Tibial nerve (tissue), 4 donors: ENCODE measurements around the gene LRRC42. TPM values are rescaled to one million over a fixed set of nuclear protein-coding genes. Genes with fewer than 3 reads are reported as not detected.

Source experiments
- DNase-seq, 2 donors: peaks; one replicate each; pipeline ENCODE4 v3.0.0-alpha.2; 2019; ENCODE audit warnings: low spot score in 2 of 2
- H3K27ac ChIP-seq, 4 donors: fragments of 200-600 bp; sonication (generic) in 3 of 4; one replicate each; pipeline ENCODE4 v1.5.1; 2017 to 2019; ENCODE audit warnings: mild to moderate bottlenecking in 1 of 4
- H3K27me3 ChIP-seq, 2 donors: fragments of 200-600 bp; sonication (generic) in 1 of 2; one replicate each; pipeline versions ENCODE4 v1.5.1 to v1.6.0; 2017 to 2019
- H3K36me3 ChIP-seq, 3 donors: fragments of 200-600 bp; sonication (generic); one replicate each; pipeline ENCODE4 v1.5.1; 2018 to 2019
- H3K4me1 ChIP-seq, 4 donors: fragments of 200-600 bp; sonication (generic) in 3 of 4; one replicate each; pipeline ENCODE4 v1.5.1; 2017 to 2019
- H3K4me3 ChIP-seq, 4 donors: fragments of 200-600 bp; sonication (generic) in 3 of 4; one replicate each; pipeline ENCODE4 v1.5.1; 2017 to 2019; ENCODE audit warnings: mild to moderate bottlenecking in 1 of 4, moderate library complexity in 1 of 4
- H3K9me3 ChIP-seq, 4 donors: fragments of 200-600 bp; sonication (generic) in 3 of 4; one replicate each; pipeline ENCODE4 v1.5.1; 2017 to 2019
- CTCF ChIP-seq, 5 experiments: fragments of 200-600 bp in 3 of 5; fragments of 450-650 bp in 2 of 5; sonication (generic) in 3 of 5; IDR thresholded peaks; one replicate each; pipeline ENCODE4 v1.5.1; 2016 to 2019; ENCODE audit warnings: antibody characterized with exemption in 5 of 5, mild to moderate bottlenecking in 3 of 5, moderate library complexity in 2 of 5
- EP300 ChIP-seq, 2 donors: sonication (generic); formaldehyde crosslinking; IDR thresholded peaks; one replicate each; pipeline ENCODE4 v1.6.1; 2017; ENCODE audit warnings: antibody characterized with exemption in 2 of 2, mild to moderate bottlenecking in 1 of 2
- POLR2A ChIP-seq, 2 donors: fragments of 450-650 bp; IDR thresholded peaks; one replicate each; pipeline ENCODE4 v1.6.1; 2017; ENCODE audit warnings: antibody characterized with exemption in 2 of 2, mild to moderate bottlenecking in 2 of 2, moderate library complexity in 2 of 2
- WGBS, 2 donors: methylation state at CpG; one replicate each; pipeline ENCODE4 v1.1.5; 2018; 5-methylcytosine and 5-hydroxymethylcytosine counted together
- total RNA-seq, 4 donors: library from RNA; depleted of rRNA; stranded (reverse); fragments of >200 nt; gene quantifications; one replicate each; pipeline ENCODE4 v1.1.0, GENCODE V29; 2016

LRRC42 gene
- total RNA-seq, 4 donors from 2014 or later = 26.1 to 29.5 (median 26.8) TPM

GRCh38 chr1:54004481-54005049, 58.4 kb downstream of the LRRC42 start:
- 92 to 96% methylated on average over 26 to 27 of the region's 27 CpGs for WGBS, 2 donors
- no peak for DNase-seq

GRCh38 chr1:54006508-54006907, 60.4 kb downstream of the LRRC42 start:
- no peak overlapping the region for H3K4me3 ChIP-seq
- H3K27ac ChIP-seq = no peak overlapping the region
- no peak for TF ChIP-seq EP300 (IDR thresholded peaks at IDR 0.05)
- TF ChIP-seq POLR2A (IDR thresholded peaks at IDR 0.05) = no peak
- TF ChIP-seq CTCF (IDR thresholded peaks at IDR 0.05) = no peak
- no peaks in the 10 kb centered on the region for H3K4me1 ChIP-seq
- H3K9me3 ChIP-seq = no peaks in the 10 kb centered on the region
- WGBS, 2 donors = 57 to 70% methylated on average over 4 of the region's 4 CpGs
- no peaks in the 10 kb centered on the region for H3K36me3 ChIP-seq
- no peak for DNase-seq
- H3K27me3 ChIP-seq = peaks cover 0 to 6% of the 10 kb centered on the region in 2 donors

More at GRCh38 chr1:54004481-54005049, 58.4 kb downstream of the LRRC42 start:
- H3K36me3 ChIP-seq = no peaks in the 10 kb centered on the region
- H3K27ac ChIP-seq = no peak overlapping the region
- no peaks in the 10 kb centered on the region for H3K9me3 ChIP-seq
- no peak for TF ChIP-seq EP300 (IDR thresholded peaks at IDR 0.05)
- no peak for TF ChIP-seq CTCF (IDR thresholded peaks at IDR 0.05)
- no peak for TF ChIP-seq POLR2A (IDR thresholded peaks at IDR 0.05)
- H3K4me3 ChIP-seq = no peak overlapping the region
- H3K4me1 ChIP-seq = no peaks in the 10 kb centered on the region
- no peaks in the 10 kb centered on the region for H3K27me3 ChIP-seq

- DNase-seq = no peak
- Histone ChIP-seq H3K4me1 (no peaks in the 10 kb centered on the region), H3K9me3 (no peaks in the 10 kb centered on the region), H3K27ac (no peak overlapping the region), H3K36me3 (no peaks in the 10 kb centered on the region), H3K4me3 (no peak overlapping the region), H3K27me3 (peaks cover 0 to 6% of the 10 kb centered on the region in 2 donors)
- no peak for TF ChIP-seq POLR2A (IDR thresholded peaks at IDR 0.05)
- no peak for TF ChIP-seq EP300 (IDR thresholded peaks at IDR 0.05)
- TF ChIP-seq CTCF (IDR thresholded peaks at IDR 0.05) = no peak
- WGBS, 2 donors = 92 to 98% methylated on average over 4 of the region's 4 CpGs
These were observed 61.5 kb downstream of the LRRC42 start for GRCh38 chr1:54007613-54008012.

GRCh38 chr1:54008876-54009275, 62.7 kb downstream of the LRRC42 start:
- Histone ChIP-seq H3K9me3 (no peaks in the 10 kb centered on the region), H3K27ac (no peak overlapping the region), H3K36me3 (no peaks in the 10 kb centered on the region), H3K4me3 (no peak overlapping the region), H3K27me3 (peaks cover 0 to 6% of the 10 kb centered on the region in 2 donors), H3K4me1 (no peaks in the 10 kb centered on the region)
- TF ChIP-seq POLR2A (IDR thresholded peaks at IDR 0.05) = no peak
- no peak for TF ChIP-seq CTCF (IDR thresholded peaks at IDR 0.05)
- TF ChIP-seq EP300 (IDR thresholded peaks at IDR 0.05) = no peak
- WGBS, 2 donors = 80 to 88% methylated on average over 12 to 13 of the region's 13 CpGs
- no peak for DNase-seq

GRCh38 chr1:54009406-54009805, 63.3 kb downstream of the LRRC42 start:
- Histone ChIP-seq H3K9me3 (no peaks in the 10 kb centered on the region), H3K4me3 (no peak overlapping the region), H3K4me1 (no peaks in the 10 kb centered on the region), H3K27me3 (peaks cover 0 to 6% of the 10 kb centered on the region in 2 donors), H3K36me3 (no peaks in the 10 kb centered on the region), H3K27ac (no peak overlapping the region)
- DNase-seq = no peak
- TF ChIP-seq CTCF (IDR thresholded peaks at IDR 0.05) = no peak
- 80 to 82% methylated on average over 4 of the region's 4 CpGs for WGBS, 2 donors
